Activated naive CD4-positive, alpha-beta T cell (primary cell): Measurements from ENCODE around the gene DNAH7.
"Not testable (repeated sequence)": the region's sequence is repeated elsewhere in the genome, so short reads cannot be mapped to it uniquely, and the experiment has no call there.

Experiments used
- DNase-seq, 4 experiments: peaks; one replicate each; lab custom pipeline; 2025; lab: John Stamatoyannopoulos, UW

The DNAH7 gene

DNA sequence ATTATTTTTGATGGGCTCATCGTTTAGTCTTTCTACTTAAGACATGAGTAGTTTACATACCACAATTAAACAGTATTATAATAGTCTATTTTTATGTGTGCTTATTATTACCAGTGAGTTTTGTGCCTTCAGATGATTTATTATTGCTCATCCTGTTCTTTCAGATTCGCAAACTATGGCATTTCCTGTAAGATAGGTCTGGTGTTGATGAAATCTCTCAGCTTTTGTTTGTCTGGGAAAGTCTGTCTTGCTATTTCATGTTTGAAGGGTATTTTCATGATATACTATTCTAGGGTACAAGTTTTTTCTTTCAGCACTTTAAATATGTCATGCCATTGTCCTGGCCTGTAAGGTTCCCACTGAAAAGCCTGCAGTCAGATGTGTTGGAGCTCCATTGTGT is 101.3 kb downstream of the DNAH7 start:
- DNase-seq = no peak

DNA sequence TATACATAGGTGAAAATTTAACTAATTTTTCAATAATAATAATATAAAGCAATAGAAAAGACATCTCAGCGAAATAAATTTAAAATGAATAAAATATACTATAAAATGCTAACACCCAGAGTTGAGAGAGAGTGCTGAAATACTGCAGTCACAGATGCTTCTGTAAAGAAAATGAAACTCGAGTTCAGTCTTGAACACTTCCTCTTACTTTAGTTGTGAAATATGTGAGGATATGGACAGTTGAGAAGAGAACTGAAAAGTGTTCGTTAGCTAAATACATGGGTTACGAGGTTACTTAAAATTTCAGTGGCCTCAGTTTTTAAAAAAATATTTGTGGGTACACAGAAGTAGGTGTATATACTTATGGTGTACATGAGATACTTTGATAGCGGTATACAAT is 106.8 kb downstream of the DNAH7 start:
- DNase-seq = no peak

DNA sequence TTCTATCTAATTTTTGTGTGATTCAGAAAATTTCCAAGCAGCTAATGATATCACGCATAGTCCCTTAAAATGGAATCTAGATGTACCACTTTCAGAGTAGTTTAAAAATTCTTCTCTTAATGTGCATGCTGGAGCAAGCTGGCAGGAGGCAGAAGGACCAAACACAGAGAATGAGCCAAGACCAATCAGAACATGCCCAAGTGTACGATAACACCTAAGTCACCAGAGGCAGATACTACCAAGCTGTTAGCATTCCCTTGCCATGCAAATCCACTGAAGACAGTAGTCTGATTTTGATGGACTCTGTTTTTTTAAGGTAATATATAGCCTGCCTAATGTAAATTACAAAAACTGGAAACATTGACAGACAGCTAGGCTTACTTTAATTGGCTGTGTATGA is 109.3 kb downstream of the DNAH7 start:
- no peak for DNase-seq

GRCh38 chr2:195956725-195957124 is 111.9 kb downstream of the DNAH7 start:
- no peak for DNase-seq

- DNase-seq = no peak
Measured at GRCh38 chr2:195945056-195945455, 123.6 kb downstream of the DNAH7 start.

DNA sequence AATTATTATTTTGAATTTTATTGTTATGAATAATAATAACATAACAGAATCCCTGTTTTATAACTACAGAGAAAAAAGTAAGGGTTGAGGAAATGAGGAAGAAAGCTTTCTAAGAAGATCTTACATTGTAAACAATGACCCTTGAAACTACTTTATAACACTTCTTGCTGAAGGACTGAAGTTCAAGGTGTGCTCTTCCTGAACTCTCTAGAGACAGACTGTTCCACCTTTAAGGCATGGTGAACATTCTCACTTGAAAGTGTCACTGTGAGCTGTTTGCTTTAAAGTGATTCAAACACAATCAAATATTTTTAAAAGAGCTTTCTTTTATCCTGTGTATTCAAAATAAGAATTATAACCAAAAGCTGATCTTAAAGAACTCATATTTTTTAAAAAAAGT is 131.5 kb downstream of the DNAH7 start:
- no peak for DNase-seq

DNA sequence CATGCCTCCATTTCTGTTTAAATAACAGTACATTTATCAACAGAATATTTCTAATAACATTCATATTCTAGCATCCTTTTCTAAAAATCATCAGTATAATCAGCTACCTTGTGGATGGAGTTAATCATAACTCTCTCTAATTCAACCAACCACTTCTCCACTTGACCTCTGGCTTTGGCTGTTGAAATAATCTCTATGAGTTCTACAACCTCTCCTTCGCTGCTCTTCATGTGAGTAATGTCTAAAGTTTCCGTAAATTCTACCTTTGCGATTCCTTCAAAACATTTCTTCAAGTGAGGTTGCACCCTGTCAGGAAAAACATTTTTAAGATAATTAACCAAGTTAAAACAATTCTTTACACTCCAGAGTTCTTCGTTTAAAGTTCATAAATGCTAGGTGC is 134.2 kb downstream of the DNAH7 start:
- DNase-seq = no peak

DNA sequence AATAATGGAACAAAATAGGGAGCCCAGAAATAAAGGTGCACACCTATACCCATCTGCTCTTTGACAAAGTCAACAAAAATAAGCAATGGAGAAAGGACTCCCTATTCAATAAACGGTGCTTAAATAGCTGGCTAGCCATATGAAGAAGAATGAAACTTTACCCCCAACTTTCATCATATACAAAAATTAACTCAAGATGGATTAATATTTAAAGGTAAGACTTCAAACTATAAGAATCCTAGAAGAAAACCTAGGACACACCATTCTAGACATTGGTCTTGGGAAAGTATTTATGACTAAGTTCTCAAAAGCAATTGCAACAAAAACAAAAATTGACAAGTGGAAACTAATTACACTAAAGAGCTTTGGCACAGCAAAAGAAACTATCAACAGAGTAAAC is 139.1 kb downstream of the DNAH7 start:
- DNase-seq = no peak

- DNase-seq = no peak
Measured at GRCh38 chr2:195925120-195925519, 143.5 kb downstream of the DNAH7 start.

- no peak for DNase-seq
Measured at GRCh38 chr2:195923889-195924288, 144.7 kb downstream of the DNAH7 start.

DNA sequence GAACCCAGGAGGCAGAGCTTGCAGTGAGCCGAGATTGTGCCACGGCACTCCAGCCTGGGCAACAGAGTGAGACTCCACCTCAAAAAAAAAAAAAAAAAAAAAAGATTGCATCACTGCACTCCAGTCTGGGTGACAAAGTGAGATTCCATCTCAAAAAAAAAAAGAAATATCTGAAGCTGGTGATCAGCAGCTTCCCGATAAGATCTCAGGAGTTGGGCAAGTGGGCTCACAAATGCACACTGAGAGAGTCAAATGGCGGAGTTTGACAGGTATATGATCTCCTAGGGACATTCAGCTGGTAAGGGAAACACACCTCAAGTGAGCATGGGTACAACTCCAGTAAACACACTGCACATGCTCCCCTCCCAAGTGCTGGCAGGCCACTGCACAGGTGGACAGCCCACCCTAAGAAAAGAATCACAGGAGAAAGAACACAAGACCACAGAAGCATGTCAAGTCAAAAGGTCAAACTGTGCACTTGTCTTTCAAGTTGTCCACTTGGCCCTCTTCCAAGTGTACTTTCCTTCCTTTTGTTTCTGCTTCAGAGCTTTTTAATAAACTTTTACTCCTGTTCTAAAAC is 151.5 kb downstream of the DNAH7 start:
- not testable (repeated sequence) for DNase-seq

- no peak for DNase-seq
Measured at GRCh38 chr2:195912079-195912478, 156.6 kb downstream of the DNAH7 start.

DNA sequence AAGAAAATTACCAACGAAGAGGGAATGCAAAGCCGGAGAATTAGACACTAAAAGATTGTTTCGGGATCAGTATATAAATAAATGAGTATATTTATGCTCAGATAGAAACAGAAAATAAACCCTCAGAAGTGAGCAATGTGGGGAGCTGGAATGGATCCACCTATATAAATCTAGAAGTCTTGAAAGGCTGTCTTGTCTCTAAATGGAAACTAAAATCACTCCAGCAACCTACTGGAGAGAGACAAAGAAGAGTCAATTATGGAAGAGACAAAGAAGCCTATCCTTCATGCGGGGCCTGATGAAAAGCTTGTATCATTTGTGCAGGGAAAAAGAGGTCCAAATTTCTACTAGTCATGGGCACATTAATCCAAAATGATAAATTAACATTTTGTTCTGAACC is 158.1 kb downstream of the DNAH7 start:
- DNase-seq = no peak

DNA sequence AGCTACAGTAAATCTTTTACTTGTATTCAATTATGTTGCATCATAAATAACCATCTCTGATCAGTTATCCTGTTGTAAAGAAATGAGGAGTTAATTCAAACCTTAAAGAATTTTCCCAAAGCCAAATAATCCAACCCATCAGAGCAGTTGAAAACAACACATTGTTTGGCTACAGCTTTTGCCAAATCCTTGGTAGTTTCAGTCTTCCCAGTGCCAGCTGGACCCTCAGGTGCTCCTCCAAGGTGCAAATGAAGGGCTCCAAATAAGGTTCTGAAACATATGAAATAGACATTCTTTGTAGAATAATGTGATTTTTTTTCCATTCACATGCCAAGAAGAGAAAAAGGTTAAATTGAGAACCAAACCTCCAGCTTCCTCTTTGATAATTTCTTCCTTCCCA is 158.7 kb downstream of the DNAH7 start:
- no peak for DNase-seq

- no peak for DNase-seq
Measured at GRCh38 chr2:195907474-195907873, 161.2 kb downstream of the DNAH7 start.

DNA sequence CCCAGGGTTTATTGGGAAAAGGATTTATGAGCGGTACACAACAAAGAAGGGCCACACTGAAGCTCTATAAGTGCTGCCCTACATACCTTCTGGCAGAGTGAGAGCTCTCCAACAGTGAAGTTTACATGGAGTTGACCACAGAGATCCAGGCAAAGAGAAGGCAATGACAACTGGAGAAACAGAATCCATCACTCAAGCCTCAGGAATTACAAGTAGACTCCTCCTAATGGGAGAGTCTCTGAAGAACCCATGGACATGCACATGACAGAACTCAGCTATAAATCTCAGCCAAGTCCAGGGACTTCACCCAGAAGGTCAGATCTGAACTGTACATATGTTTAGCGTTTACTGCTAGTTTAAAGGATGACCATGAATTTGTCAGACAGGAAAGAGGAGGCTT is 164.7 kb downstream of the DNAH7 start:
- no peak for DNase-seq

DNA sequence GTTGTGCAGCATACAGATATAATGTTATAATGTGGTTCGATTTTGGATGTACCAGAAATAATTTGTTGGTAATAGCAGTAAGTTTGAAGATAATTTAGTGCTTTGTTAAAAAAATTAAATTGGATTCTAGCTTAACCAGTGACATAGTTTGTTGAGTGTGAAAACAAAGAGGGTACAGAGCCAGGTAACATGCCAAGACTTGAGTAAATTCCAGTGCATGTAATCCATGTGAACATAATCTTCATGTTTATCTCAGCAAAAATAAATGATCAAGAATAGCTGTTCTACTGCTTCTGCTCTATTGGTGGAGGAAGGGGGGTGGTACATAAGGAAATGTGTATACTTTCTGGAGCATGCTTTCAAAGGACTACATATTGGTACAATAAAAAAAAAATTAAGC is 165.8 kb downstream of the DNAH7 start:
- DNase-seq = no peak

DNA sequence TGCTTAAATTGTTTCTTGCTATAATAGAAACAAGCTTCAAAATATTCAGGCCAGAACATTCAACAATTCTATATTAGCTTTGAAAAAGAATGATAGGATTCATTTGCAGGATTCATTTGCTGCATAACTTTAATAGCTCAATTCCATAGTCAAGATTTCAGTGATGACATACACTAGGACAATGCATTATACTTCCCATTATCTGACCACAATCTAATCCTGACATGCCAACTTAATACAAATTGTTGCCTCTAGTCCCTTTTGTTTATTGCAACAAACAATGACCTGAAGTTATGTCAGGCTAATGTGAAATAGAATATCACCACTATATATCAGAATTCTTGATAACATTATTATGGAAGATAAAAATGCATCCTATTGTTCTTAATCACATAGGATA is 169.4 kb downstream of the DNAH7 start:
- no peak for DNase-seq

DNA sequence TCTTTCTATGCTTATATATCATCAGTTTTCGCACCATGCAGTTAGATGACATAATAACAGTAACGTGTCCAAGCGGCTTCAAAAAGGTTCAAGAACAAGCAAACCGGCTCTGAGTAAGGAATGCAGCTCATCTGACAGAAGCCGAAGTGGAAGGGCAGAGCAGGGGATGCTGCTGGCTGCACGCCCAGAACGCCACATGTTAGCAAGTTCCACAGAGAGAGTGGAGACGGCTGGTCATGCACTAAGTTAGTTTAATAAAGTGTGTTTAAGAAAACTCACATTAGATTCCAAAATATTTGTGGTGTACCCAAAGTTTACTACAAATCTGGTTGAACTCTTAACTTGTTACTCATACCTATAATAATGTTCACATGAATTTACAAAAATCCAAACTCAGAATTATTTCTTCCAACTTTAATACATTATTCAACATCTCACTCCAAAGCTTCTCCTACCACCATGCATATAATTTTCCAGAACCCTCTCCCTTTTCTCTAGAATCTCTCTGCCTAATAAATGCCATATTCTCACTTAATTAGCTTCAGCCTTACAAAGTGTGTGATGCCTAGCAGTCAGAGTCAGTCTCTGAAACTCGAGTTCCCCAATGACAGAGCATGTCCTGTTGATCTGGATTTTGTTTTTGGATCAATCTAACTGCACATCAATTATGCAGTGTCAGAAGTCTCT is 170.0 kb downstream of the DNAH7 start:
- no peak for DNase-seq

DNA sequence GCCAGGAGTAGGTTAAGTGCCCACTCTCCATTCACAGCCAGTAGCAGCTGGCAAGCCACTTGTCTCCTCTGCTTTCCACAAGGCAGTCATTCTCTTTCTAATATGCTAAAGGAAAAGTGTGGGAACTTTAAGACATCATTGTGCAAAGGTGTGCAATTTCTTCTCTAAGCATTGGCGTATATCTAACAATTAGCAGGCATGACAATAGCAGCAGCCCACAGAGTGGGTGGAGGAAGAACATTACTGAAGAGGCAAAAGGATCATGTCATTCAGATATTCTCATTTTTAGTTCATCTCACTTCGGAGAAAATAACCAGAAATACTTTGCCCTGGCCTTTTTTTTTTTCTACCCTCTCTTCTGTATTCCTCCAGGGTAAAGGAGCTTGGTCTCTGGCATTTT is 177.6 kb downstream of the DNAH7 start:
- DNase-seq = no peak

GRCh38 chr2:195879153-195879552 is 189.5 kb downstream of the DNAH7 start:
- no peak for DNase-seq

- no peak for DNase-seq
Measured at GRCh38 chr2:195871326-195871725, 197.3 kb downstream of the DNAH7 start.

DNA sequence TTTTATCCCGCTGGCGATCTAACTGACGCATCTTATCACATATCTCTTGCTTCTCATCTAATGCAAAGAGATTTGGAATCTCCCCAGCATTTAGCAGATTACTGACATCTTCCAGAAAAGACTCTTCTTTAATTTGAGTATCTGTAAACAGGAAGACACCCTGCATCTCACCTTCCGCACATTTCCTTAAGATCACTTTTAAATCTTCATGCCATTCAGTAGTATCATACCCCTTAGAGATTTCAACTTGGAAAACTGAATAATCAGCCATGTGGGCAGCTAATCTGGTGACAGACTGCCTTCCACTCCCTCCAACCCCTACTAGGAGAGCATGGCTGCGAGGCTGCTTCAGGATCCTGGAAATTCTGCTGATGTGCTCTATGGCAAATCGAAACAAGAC is 204.3 kb downstream of the DNAH7 start:
- no peak for DNase-seq

DNA sequence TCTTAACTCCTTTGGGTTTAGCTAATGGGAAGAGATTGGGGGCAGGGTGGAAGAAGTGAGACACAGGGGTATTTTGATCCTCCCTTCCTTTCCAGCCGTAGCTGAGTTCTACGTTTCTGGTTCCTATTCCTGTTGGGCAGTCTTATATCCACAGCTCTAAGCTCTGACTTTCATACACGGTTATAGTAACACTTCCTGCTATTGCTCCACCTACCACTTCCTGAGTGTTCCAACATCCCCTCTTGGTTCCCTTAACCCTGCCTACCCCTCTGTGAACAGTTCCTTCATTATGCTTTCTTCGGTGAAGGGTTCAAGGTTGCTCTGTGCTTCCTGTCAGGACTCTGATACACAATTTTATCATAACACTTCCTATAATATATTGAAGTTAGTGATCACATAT is 205.1 kb downstream of the DNAH7 start:
- no peak for DNase-seq
